H1 (cell line): Measurements from ENCODE around the gene GNG14. TPM values are rescaled to one million over a fixed set of nuclear protein-coding genes. Genes with fewer than 3 reads are reported as not detected.

Source experiments
- CTCF ChIA-PET: fragments of 300-600 bp; sonication (Branson Sonifier 250); formaldehyde crosslinking; loops from one replicate; lab custom pipeline; 2021; ENCODE audit not compliant: partially characterized antibody; lab: Charles Lee
- POLR2A ChIA-PET: fragments of 300-600 bp; sonication (Branson Sonifier 250); formaldehyde crosslinking; loops from one replicate; lab custom pipeline; 2021; ENCODE audit warnings: inconsistent platforms; ENCODE audit not compliant: partially characterized antibody; lab: Charles Lee
- DNase-seq, 2 experiments: peaks; one replicate each; pipeline versions ENCODE4 v3.0.0 to v3.0.0-alpha.2; 2010 to 2022; ENCODE audit warnings: low spot score in 2 of 2, low read depth in 1 of 2, mixed read lengths in 1 of 2
- FAIRE-seq: peaks from 2 replicates; lab custom pipeline; 2011; peaks lifted over from hg19 to GRCh38; lab: Jason Lieb, UNC
- H2AFZ ChIP-seq: 2 replicates; pipeline ENCODE4 v1.8.1; 2012; ENCODE audit warnings: low read length, inconsistent platforms
- H2AK5ac ChIP-seq: 2 replicates; pipeline ENCODE4 v1.6.1; 2013; ENCODE audit warnings: low read depth, low read length
- H2BK120ac ChIP-seq: replicated peaks from 2 replicates; pipeline ENCODE3; 2013; ENCODE audit warnings: low read depth, low read length, inconsistent platforms
- H2BK12ac ChIP-seq: 2 replicates; pipeline ENCODE4 v1.6.1; 2013; ENCODE audit warnings: low read depth, low read length
- H2BK15ac ChIP-seq: 2 replicates; pipeline ENCODE4 v1.6.1; 2013; ENCODE audit warnings: low read length
- H2BK20ac ChIP-seq: 2 replicates; pipeline ENCODE4 v1.6.1; 2013; ENCODE audit warnings: low read length
- H2BK5ac ChIP-seq: 2 replicates; pipeline ENCODE4 v1.6.1; 2013; ENCODE audit warnings: low read depth, low read length
- H3K14ac ChIP-seq: 2 replicates; pipeline ENCODE4 v1.6.1; 2013; ENCODE audit warnings: inconsistent platforms; ENCODE audit not compliant: insufficient read length
- H3K18ac ChIP-seq: 2 replicates; pipeline ENCODE4 v1.6.1; 2013; ENCODE audit warnings: low read length; ENCODE audit errors: extremely low read depth
- H3K23ac ChIP-seq: 2 replicates; pipeline ENCODE4 v1.6.1; 2013; ENCODE audit warnings: inconsistent platforms; ENCODE audit not compliant: insufficient read length
- H3K23me2 ChIP-seq: 2 replicates; pipeline ENCODE4 v1.6.1; 2013; ENCODE audit warnings: low read depth, low read length
- H3K27ac ChIP-seq: 2 replicates; pipeline ENCODE4 v1.6.1; 2011; ENCODE audit warnings: low read depth, low read length, inconsistent platforms
- H3K27me3 ChIP-seq, 4 experiments: replicated peaks in 1 of 4; 1 replicate in 1 of 4; 2 replicates in 3 of 4; pipeline versions ENCODE4 v1.6.1 to v1.8.1; 2011 to 2013; ENCODE audit warnings: low read length in 3 of 4, mild to moderate bottlenecking in 3 of 4, inconsistent platforms in 2 of 4, mixed read lengths in 2 of 4, moderate library complexity in 1 of 4; ENCODE audit not compliant: control insufficient read depth in 3 of 4, insufficient read depth in 3 of 4; ENCODE audit errors: extremely low read depth in 1 of 4
- H3K36me3 ChIP-seq, 4 experiments: 2 replicates each; pipeline versions ENCODE4 v1.6.1 to v1.8.1; 2011 to 2013; ENCODE audit warnings: mild to moderate bottlenecking in 4 of 4, low read length in 3 of 4, moderate library complexity in 2 of 4, control low read depth in 1 of 4, inconsistent platforms in 1 of 4; ENCODE audit not compliant: insufficient read depth in 4 of 4, control insufficient read depth in 2 of 4
- H3K4ac ChIP-seq: replicated peaks from 2 replicates; pipeline ENCODE3; 2013; ENCODE audit warnings: low read length, low read depth, mixed read lengths, inconsistent platforms; ENCODE audit not compliant: insufficient read length
- H3K4me1 ChIP-seq, 4 experiments: replicated peaks in 1 of 4; 1 replicate in 1 of 4; 2 replicates in 3 of 4; pipeline versions ENCODE4 v1.6.1 to v1.8.1; 2011 to 2013; ENCODE audit warnings: low read length in 3 of 4, inconsistent platforms in 2 of 4, mixed read lengths in 1 of 4; ENCODE audit not compliant: insufficient read depth in 4 of 4, control insufficient read depth in 3 of 4
- H3K4me2 ChIP-seq, 2 experiments: 2 replicates each; pipeline versions ENCODE4 v1.6.1 to v1.8.1; 2011 to 2013; ENCODE audit warnings: low read depth in 2 of 2, low read length in 2 of 2, control low read depth in 1 of 2, inconsistent platforms in 1 of 2, mild to moderate bottlenecking in 1 of 2; ENCODE audit not compliant: insufficient read depth in 1 of 2
- H3K4me3 ChIP-seq, 4 experiments: fragments of 200-600, 300-600 bp in 1 of 4; sonication (generic), shearing (Covaris generic), sonication (Bioruptor Twin) in 1 of 4; 2 replicates each; pipeline versions ENCODE4 v1.5.1 to v1.8.1; 2011 to 2016; ENCODE audit warnings: low read length in 4 of 4, low read depth in 3 of 4, control low read depth in 2 of 4, inconsistent platforms in 2 of 4, mild to moderate bottlenecking in 2 of 4, mixed read lengths in 1 of 4, moderate library complexity in 1 of 4; ENCODE audit not compliant: insufficient read depth in 2 of 4; ENCODE audit errors: extremely low read depth in 1 of 4
- H3K56ac ChIP-seq: replicated peaks from 2 replicates; pipeline ENCODE3; 2013; ENCODE audit warnings: low read depth, mild to moderate bottlenecking, mixed read lengths, low read length, inconsistent platforms; ENCODE audit not compliant: insufficient read length
- H3K79me1 ChIP-seq: 2 replicates; pipeline ENCODE4 v1.6.1; 2013; ENCODE audit warnings: low read depth, low read length, control low read depth
- H3K79me2 ChIP-seq, 2 experiments: 2 replicates each; pipeline versions ENCODE4 v1.6.1 to v1.8.1; 2012 to 2013; ENCODE audit warnings: low read length in 2 of 2, mild to moderate bottlenecking in 2 of 2, inconsistent platforms in 1 of 2; ENCODE audit not compliant: insufficient read depth in 2 of 2, control insufficient read depth in 1 of 2
- H3K9ac ChIP-seq, 4 experiments: replicated peaks in 1 of 4; 1 replicate in 1 of 4; 2 replicates in 3 of 4; pipeline versions ENCODE4 v1.6.1 to v1.8.1; 2011 to 2013; ENCODE audit warnings: low read depth in 3 of 4, low read length in 3 of 4, control low read depth in 2 of 4, mild to moderate bottlenecking in 2 of 4, moderate library complexity in 2 of 4, inconsistent platforms in 1 of 4; ENCODE audit errors: extremely low read depth in 1 of 4
- H3K9me3 ChIP-seq, 2 experiments: 2 replicates each; pipeline versions ENCODE4 v1.6.1 to v1.8.1; 2012 to 2013; ENCODE audit warnings: mild to moderate bottlenecking in 2 of 2, moderate library complexity in 2 of 2, control low read depth in 1 of 2, inconsistent platforms in 1 of 2, low read depth in 1 of 2, low read length in 1 of 2, mixed read lengths in 1 of 2; ENCODE audit not compliant: insufficient read depth in 2 of 2
- H4K20me1 ChIP-seq, 2 experiments: replicated peaks in 1 of 2; 2 replicates each; pipeline versions ENCODE3 to v1.8.1; 2011 to 2013; ENCODE audit warnings: inconsistent platforms in 2 of 2, low read length in 2 of 2, mild to moderate bottlenecking in 1 of 2; ENCODE audit not compliant: insufficient read depth in 2 of 2, control insufficient read depth in 1 of 2
- H4K5ac ChIP-seq: 2 replicates; pipeline ENCODE4 v1.6.1; 2013; ENCODE audit warnings: low read length, low read depth, mixed read lengths, inconsistent platforms; ENCODE audit not compliant: insufficient read length
- H4K8ac ChIP-seq: 2 replicates; pipeline ENCODE4 v1.8.0; 2013; ENCODE audit warnings: mild to moderate bottlenecking, moderate library complexity, low read length, inconsistent platforms; ENCODE audit not compliant: insufficient read depth; ENCODE audit errors: extremely low read depth
- H4K91ac ChIP-seq: replicated peaks from 2 replicates; pipeline ENCODE3; 2013; ENCODE audit warnings: low read length, mixed read lengths, inconsistent platforms; ENCODE audit not compliant: insufficient read length
- CEBPB ChIP-seq: IDR thresholded peaks from 2 replicates; pipeline ENCODE4 v1.6.1; 2012; ENCODE audit warnings: low read depth, low read length
- POLR2AphosphoS5 ChIP-seq: IDR thresholded peaks from 2 replicates; pipeline ENCODE4 v1.6.1; 2011; ENCODE audit warnings: low read depth, low read length
- WGBS, 2 experiments: shearing (Covaris generic) in 1 of 2; methylation state at CpG; one replicate each; pipeline versions ENCODE4 v1.1.6 to v1.1.7; 2013 to 2015; ENCODE audit warnings: low lambda C conversion rate in 2 of 2, mixed read lengths in 2 of 2, inconsistent platforms in 1 of 2, low coverage in 1 of 2, missing lambda C conversion rate in 1 of 2; ENCODE audit not compliant: insufficient replicate concordance in 2 of 2, insufficient coverage in 1 of 2, insufficient read length in 1 of 2; ENCODE audit errors: extremely low coverage in 1 of 2, missing lambda C conversion rate in 1 of 2; 5-methylcytosine and 5-hydroxymethylcytosine counted together
- polyA plus RNA-seq, 7 experiments: library from polyadenylated mRNA; depleted of rRNA in 3 of 7; stranded (reverse) in 5 of 7; unstranded in 2 of 7; fragments of >200 nt in 5 of 7; fragments of 200-250 nt in 2 of 7; gene quantifications; 1 replicate in 5 of 7; 2 replicates in 1 of 7; 4 replicates in 1 of 7; pipeline versions ENCODE4 v1.2.1 to v1.2.3, GENCODE V29; 2011 to 2013; ENCODE audit warnings: missing spikeins in 2 of 7, mixed read lengths in 2 of 7
- total RNA-seq: library from RNA; stranded (reverse); fragmentation: NEBNext Ultra II Directional; extraction: Animal tissue kit (Norgen Biotek cat#: 25700); gene quantifications from 2 replicates; pipeline ENCODE4 v1.2.1, GENCODE V29; 2021

GNG14 gene
- total and polyA plus RNA-seq, 2 of the 8 experiments (the other 6 are each of a cell fraction or from before 2014, with no cell fraction given) = not detected

- Histone ChIP-seq H3K23me2 (no peaks in the 10 kb centered on the region), H3K27me3 (no peaks in the 10 kb centered on the region), H2BK20ac (no peak overlapping the region), H3K56ac (no peak overlapping the region), H3K14ac (no peak overlapping the region), H3K36me3 (peaks cover 35 to 79% (median 64%) of the 10 kb centered on the region in 4 experiments), H2BK12ac (no peak overlapping the region), H4K20me1 (peaks cover 4 to 14% of the 10 kb centered on the region in 2 experiments), H4K5ac (no peak overlapping the region), H3K4me3 (no peak overlapping the region), H3K4me2 (no peak overlapping the region), H2BK120ac (no peak overlapping the region), H3K23ac (no peak overlapping the region), H2AK5ac (no peak overlapping the region), H3K4ac (no peak overlapping the region), H3K27ac (no peak overlapping the region), H3K79me1 (no peaks in the 10 kb centered on the region), H4K8ac (no peak overlapping the region), H2AFZ (no peak overlapping the region), H2BK15ac (no peak overlapping the region), H3K4me1 (peaks cover 0 to 5% (median 2%) of the 10 kb centered on the region in 4 experiments; a peak in 2 of 7 replicates), H3K9ac (no peak overlapping the region), H3K79me2 (no peaks in the 10 kb centered on the region), H3K18ac (no peak overlapping the region), H2BK5ac (no peak overlapping the region), H3K9me3 (no peaks in the 10 kb centered on the region), H4K91ac (no peak overlapping the region)
- ChIA-PET CTCF (interaction anchor here (0.7 to 1.4 kb wide), 3 partner anchors 8 to 143 kb away, joined by 3 to 4 read pairs (median 4); partner anchors contain the start of gene FBXW9), POLR2A (interaction anchor here (1.0 to 6.7 kb wide), 5 partner anchors 8 to 60 kb away, joined by 3 to 50 read pairs (median 3); partner anchors contain the start of genes FBXW9, MAN2B1 and WDR83)
- DNase-seq (no peak), FAIRE-seq (no peak)
- TF ChIP-seq POLR2AphosphoS5 (peak; percentile 8; the same call in 1 of the 2 replicates), CEBPB (no peak)
- 97% methylated on average over 13 of the region's 13 CpGs; no CpG with 5 or more reads in 1 of the 2 experiments for WGBS, 2 experiments
Observed at GRCh38 chr19:12705169-12705568, 17.4 kb downstream of the GNG14 start.
